Measurements from ENCODE around the gene CTU1. TPM values are rescaled to one million over a fixed set of nuclear protein-coding genes. Genes with fewer than 3 reads are reported as not detected.
A peak's percentile ranks its signal among the peaks of the same experiment; 100 is the strongest.

The CTU1 gene
- total and polyA plus RNA-seq, 7 donors, result 0.60 to 9.0 (median 5.7) TPM

GRCh38 chr19:51119101-51119500, 10.9 kb upstream of the CTU1 start:
- no peak overlapping the region for H3K27ac ChIP-seq
- intact Hi-C loops (cut with DNase I), result no loop called here
- H3K4me3 ChIP-seq, result no peak overlapping the region
- TF ChIP-seq POLR2AphosphoS5 (IDR thresholded peaks at IDR 0.05), result no peak
- TF ChIP-seq CTCF (IDR thresholded peaks at IDR 0.05), result no peak
- no peak for TF ChIP-seq POLR2A (IDR thresholded peaks at IDR 0.05)
- no peak for TF ChIP-seq EP300 (IDR thresholded peaks at IDR 0.05)
- H3K9me3 ChIP-seq, result no peaks in the 10 kb centered on the region
- H3K4me1 ChIP-seq, result no peaks in the 10 kb centered on the region
- 57 to 70% methylated on average over 4 of the region's 4 CpGs for WGBS, 2 donors
- peak; percentile 32 for DNase-seq
- no peaks in the 10 kb centered on the region for H3K36me3 ChIP-seq
- H3K27me3 ChIP-seq, result peaks cover 0 to 13% (median 0%) of the 10 kb centered on the region in 3 donors

GRCh38 chr19:51116736-51117286, 8.6 kb upstream of the CTU1 start:
- intact Hi-C loops (cut with DNase I), result no loop called here
- Histone ChIP-seq H3K36me3 (no peaks in the 10 kb centered on the region), H3K9me3 (no peaks in the 10 kb centered on the region), H3K27me3 (peaks cover 0 to 4% (median 0%) of the 10 kb centered on the region in 3 donors), H3K4me1 (no peaks in the 10 kb centered on the region), H3K4me3 (no peak overlapping the region), H3K27ac (no peak overlapping the region)
- DNase-seq, result no peak
- 59 to 80% methylated on average over 6 of the region's 6 CpGs for WGBS, 2 donors
- TF ChIP-seq POLR2A (IDR thresholded peaks at IDR 0.05), result no peak
- no peak for TF ChIP-seq POLR2AphosphoS5 (IDR thresholded peaks at IDR 0.05)
- TF ChIP-seq CTCF (IDR thresholded peaks at IDR 0.05), result no peak

- no peak overlapping the region for H3K27ac ChIP-seq
- 75 to 84% methylated on average over 6 of the region's 6 CpGs for WGBS, 2 donors
- H3K27me3 ChIP-seq, result peaks cover 0 to 4% (median 0%) of the 10 kb centered on the region in 3 donors
- no peak for DNase-seq
- no peak for TF ChIP-seq POLR2A (IDR thresholded peaks at IDR 0.05)
- TF ChIP-seq EP300 (IDR thresholded peaks at IDR 0.05), result no peak
- TF ChIP-seq CTCF (IDR thresholded peaks at IDR 0.05), result no peak
- TF ChIP-seq POLR2AphosphoS5 (IDR thresholded peaks at IDR 0.05), result no peak
- intact Hi-C loops (cut with DNase I), result no loop called here
- H3K36me3 ChIP-seq, result no peaks in the 10 kb centered on the region
- no peaks in the 10 kb centered on the region for H3K9me3 ChIP-seq
- H3K4me1 ChIP-seq, result no peaks in the 10 kb centered on the region
- H3K4me3 ChIP-seq, result no peak overlapping the region
Observed at GRCh38 chr19:51114087-51114729, 6.0 kb upstream of the CTU1 start.

GRCh38 chr19:51111606-51112005, 3.4 kb upstream of the CTU1 start:
- DNase-seq, result no peak
- Histone ChIP-seq H3K4me3 (no peak overlapping the region), H3K36me3 (no peaks in the 10 kb centered on the region), H3K9me3 (no peaks in the 10 kb centered on the region), H3K27ac (no peak overlapping the region), H3K27me3 (peaks cover 0 to 4% (median 0%) of the 10 kb centered on the region in 3 donors), H3K4me1 (peaks cover 0 to 18% (median 14%) of the 10 kb centered on the region in 4 donors)
- no peak for TF ChIP-seq EP300 (IDR thresholded peaks at IDR 0.05)
- no peak for TF ChIP-seq CTCF (IDR thresholded peaks at IDR 0.05)
- TF ChIP-seq POLR2AphosphoS5 (IDR thresholded peaks at IDR 0.05), result no peak
- no peak for TF ChIP-seq POLR2A (IDR thresholded peaks at IDR 0.05)
- intact Hi-C loops (cut with DNase I), result no loop called here
- 17 to 43% methylated on average over 6 of the region's 6 CpGs for WGBS, 2 donors

GRCh38 chr19:51110666-51110971, 2.4 kb upstream of the CTU1 start:
- H3K27ac ChIP-seq, result no peak overlapping the region
- WGBS, 2 donors, result 67 to 76% methylated on average over 1 of the region's 1 CpG
- no peaks in the 10 kb centered on the region for H3K36me3 ChIP-seq
- no peaks in the 10 kb centered on the region for H3K27me3 ChIP-seq
- H3K9me3 ChIP-seq, result no peaks in the 10 kb centered on the region
- no peak overlapping the region for H3K4me3 ChIP-seq
- H3K4me1 ChIP-seq, result peaks cover 0 to 18% (median 15%) of the 10 kb centered on the region in 4 donors
- intact Hi-C loops (cut with DNase I), result no loop called here
- no peak for DNase-seq
- no peak for TF ChIP-seq EP300 (IDR thresholded peaks at IDR 0.05)

Measured in sigmoid colon (tissue), 7 donors.